Central memory CD4-positive, alpha-beta T cell (primary cell): Measurements from ENCODE around the gene CASZ1.

Experiments used
- DNase-seq: peaks from one replicate; pipeline ENCODE4 v3.0.0; 2022

Gene CASZ1

GRCh38 chr1:10795276-10796021, 997 bp downstream of the CASZ1 start:
- DNase-seq, result no peak

- no peak for DNase-seq
Measured at GRCh38 chr1:10794724-10795275, 1.6 kb downstream of the CASZ1 start.

DNA sequence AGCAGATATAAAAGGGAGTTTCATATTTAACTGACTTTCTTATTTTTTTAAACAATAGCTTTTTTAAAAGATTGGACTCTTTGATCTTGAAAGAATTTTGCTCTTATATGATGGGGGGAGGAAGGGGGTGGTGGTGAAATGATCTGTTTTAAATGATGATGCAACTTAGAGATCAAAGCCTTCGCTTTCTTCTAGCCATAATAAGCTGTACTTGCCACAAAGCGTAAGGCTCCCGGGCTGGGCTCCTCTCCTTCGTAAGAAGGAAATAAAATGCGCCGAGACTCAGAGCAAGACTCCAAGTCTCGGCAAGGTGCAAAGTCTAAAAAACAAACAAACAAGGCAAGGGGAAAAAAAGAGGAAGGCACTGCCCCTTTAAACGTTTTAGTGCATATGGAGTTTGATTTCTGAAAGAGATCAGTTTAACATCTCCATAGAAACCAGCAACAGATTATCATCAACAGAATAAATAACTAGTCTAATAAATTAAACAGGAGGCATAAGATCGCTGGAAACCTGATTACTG, 3.3 kb downstream of the CASZ1 start:
- DNase-seq, result no peak

GRCh38 chr1:10791105-10791951, 5.1 kb downstream of the CASZ1 start:
- no peak for DNase-seq

DNA sequence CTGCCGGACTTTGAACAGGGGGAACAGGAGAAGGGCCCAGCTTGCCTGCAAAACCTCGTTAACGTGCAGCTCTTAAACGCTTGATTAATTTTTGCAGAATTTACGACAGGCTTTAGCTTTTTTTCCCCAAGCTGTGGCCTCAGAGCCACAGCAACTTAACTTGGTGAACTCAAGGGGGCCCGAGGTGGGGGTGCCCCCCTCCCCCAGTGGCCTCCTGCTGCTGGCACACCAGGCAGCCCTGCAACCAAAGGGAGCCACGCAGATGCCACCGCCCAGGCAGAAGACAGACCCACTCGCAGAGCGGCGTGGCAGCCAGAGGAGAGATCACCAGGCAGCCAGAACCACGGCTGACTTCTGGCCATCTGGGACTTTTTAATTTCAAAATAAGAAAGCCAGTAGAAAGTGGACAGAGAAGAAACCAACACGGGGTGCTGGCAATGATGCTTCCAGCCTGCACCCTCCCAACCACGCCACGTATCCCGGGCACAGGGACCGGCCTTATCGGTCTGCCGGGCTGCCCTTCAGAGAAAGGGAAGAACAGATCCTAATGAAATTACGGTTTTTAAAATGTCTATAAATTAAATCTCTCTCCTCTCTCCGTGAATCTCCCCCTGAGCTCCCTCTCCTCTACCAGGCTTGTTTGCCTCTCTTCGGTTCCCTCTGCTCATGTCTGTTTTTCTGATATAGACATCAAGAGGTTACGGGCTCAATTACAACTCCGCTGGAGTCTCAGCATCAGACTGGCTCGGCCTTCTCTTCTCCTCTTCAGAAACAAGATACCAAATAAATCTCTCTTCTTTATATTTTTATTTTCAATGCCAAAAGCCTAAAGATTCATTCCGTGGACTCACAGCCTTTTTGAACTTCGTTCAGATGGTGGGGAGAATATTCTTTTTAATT, 6.4 kb downstream of the CASZ1 start:
- no peak for DNase-seq

DNA sequence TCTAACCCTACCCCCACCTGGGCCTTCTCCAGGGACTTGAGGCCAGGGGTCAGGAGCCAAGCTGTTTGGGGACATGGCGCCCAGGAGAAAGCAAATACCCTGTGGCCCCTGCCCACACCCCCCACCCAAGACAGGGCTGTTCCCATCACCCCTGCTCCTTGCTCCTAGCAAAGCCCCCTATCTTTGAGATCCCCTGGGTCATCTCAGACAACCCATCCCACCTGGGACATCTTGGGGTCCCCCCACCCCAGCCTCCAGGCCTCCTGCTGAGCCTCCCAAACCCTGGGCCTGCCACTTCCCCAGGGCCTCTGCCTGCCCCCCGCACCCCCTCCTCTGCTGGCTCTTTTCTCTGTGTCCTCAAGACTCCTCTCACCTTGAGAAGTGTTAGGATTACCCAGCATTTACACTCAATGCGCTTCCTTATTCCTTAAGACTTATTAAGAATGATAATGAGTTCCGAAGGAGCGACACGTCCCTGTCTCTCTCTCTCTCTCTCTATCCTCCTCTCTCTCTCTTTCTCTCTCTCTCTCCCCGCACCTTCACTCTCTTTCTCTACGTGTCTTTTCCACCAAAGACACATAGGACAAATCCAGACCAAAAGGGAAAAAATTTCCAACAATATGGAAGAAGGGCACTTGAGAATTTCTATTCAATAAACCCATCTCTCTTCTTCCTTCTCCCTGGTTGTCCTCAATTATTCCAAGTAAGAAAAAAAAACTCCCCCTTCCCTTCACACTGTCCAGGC, 7.2 kb downstream of the CASZ1 start:
- no peak for DNase-seq

- no peak for DNase-seq
Measured at GRCh38 chr1:10788592-10789006, 7.8 kb downstream of the CASZ1 start.

GRCh38 chr1:10787286-10787685, 9.2 kb downstream of the CASZ1 start:
- no peak for DNase-seq

DNA sequence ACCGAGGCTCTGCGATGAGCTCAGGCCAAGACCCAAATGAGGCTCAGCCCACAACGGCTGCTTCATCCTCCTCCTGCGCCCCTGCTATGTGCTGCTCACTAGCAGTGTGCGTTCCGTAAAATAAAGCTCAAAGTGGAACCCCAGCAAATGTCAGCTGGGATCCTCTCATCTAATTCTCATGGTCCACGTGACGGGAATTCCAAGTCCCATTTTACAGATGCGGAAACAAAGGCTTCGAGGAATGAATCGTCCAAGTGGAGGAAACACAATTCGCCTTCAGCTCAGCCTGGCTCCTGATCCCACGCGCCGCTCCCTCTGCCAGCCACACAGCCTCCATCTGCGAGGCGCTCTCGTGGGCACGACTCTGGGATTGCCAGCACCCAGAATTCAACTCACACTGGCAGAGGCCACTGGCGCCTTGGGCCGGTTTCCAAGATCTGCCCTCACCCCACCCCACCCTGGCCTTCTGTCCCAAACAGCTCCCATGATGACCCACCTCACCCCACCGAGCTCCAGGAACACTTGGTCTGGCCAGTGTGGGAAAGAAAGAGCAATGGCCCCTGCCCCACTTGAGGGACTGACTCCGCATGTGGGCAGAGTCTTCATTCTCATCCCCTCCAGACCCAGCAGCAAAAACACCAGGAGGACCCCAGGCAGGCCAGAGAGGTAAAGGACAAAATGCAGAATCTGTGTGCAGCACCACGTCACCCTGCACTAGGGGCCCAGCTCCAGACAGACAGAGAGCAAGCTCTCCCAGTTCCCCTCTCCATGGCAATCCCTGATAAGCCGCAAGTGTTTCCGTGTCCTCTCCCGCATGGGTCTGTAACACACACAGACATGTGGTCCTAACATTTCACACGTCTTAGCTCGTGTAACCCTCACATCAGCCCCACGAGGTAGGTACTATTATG, 10.5 kb downstream of the CASZ1 start:
- no peak for DNase-seq

DNA sequence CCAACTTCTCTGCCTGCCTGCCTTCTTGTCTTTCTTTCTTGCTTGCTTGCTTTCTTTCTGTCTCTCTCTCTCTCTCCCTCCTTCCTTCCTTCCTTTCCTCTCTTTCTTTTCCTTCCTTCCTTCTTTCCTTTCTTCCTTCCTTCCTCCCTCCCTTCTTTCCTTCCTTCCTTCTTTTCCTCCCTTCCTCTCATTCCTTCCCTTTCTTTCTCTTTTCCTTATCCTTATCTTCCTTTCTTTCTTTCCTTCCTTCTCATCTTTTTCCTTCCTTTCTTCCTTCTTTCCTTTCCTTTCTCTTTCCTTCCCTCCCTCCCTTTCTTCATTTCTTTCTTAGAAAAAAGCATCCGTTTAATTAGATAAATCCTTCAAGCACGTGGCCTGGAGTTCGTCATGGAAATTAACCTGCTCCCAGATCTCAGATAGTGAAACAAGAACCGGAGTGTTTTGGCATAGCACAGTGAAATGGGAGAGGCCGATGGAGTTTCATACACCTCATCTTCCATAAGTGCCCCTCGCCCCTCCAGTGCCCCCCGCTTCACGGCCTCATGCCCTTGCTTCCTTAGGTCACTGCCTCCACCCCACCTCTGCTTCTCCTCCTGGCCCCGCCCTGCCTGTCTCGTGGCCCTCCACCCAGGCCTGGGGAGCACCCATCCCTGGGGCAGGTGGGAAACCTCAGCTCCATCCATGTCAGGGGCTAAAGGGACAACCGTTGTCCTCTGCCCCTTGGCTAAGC, 11.3 kb downstream of the CASZ1 start:
- DNase-seq, result no peak

GRCh38 chr1:10782491-10783244, 13.8 kb downstream of the CASZ1 start:
- DNase-seq, result no peak

DNA sequence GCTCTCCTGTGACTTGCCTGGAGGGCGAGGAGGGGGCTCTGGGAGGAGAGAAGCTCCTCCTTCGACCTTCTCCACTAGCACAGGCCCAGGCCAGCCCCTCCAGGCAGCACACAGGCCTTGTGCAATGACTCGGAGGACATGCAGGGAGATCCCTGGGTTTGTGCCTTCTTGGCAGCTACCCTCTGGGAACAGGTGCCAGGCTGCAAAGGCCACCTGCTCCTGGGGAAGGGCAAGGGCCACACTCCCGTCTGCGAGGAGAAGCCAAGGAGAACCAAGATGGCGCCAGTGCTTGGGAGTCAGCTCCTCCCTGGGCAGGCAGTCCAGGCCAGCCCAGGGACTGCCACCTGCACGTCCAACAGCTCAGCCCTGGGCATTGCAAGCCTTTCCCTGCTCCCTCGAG, 15.3 kb downstream of the CASZ1 start:
- DNase-seq, result no peak

DNA sequence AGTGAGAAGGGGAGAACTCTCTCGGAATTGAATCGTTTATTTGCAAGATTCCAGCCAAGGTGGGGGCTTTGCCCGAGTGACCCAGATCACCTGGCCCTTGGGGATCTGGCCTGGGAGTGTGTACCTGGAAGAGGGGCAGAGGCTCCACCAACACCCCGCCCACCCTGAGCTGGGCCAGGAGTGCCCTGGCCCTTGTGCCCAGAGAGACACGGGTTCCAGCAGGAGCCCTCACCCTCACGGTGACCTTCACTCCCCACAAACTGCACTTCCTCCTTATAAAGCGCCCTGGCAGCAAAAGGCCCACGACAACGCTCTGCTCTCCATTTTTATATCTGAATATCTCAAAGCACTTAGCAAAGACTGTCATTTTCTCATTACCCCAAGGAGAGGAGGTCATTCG, 16.6 kb downstream of the CASZ1 start:
- no peak for DNase-seq

DNA sequence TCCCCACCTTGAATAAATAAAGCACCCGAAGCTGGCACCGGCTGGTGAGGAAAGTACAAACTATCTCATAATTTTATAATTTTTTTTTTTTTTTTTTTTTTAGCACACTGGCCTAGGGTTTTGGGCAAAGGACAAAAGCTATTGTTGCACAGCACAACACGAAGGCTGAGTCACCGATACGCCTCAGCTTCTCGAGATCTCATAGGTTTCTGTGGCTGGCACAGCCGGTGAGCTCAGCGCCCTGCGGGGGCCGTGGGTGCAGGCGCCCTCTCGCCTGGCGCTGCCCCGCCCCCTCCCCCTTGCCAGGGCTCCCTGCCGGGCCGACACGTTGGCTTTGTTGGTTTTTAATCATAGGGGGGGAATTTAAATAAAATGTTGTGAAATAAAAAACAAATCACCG, 17.2 kb downstream of the CASZ1 start:
- DNase-seq, result no peak

- no peak for DNase-seq
Measured at GRCh38 chr1:10778640-10779039, 17.8 kb downstream of the CASZ1 start.

DNA sequence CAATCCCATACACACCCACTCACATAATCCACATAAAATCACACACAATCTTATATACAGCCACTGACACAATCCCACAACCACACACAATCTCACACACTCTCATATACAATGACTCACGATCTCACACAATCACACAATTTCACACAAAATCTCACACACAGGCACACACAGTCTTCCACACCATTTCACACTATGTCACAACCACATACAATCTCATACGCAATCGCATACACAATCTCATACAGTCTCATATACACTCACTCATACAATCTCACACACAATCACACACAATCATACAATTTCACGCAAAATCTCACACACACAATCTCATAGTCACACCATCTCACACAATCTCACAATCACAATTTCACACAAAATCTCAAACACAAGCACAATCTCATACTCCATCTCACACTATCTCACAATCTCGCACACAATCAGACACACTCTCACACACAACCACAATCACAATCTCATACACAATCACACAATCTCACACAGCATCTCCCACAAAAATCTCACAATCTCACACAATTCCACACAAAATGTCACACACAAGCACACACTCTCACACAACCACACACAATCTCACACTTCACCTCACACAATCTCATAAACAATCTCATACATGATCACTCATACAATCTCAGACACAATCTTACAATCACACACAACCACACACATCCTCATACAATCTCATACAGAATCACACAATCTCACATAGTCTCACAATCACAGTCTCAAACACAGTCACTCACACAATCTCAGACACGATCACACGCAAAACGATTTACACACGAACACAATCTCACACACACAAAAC, 18.5 kb downstream of the CASZ1 start:
- DNase-seq, result no peak

DNA sequence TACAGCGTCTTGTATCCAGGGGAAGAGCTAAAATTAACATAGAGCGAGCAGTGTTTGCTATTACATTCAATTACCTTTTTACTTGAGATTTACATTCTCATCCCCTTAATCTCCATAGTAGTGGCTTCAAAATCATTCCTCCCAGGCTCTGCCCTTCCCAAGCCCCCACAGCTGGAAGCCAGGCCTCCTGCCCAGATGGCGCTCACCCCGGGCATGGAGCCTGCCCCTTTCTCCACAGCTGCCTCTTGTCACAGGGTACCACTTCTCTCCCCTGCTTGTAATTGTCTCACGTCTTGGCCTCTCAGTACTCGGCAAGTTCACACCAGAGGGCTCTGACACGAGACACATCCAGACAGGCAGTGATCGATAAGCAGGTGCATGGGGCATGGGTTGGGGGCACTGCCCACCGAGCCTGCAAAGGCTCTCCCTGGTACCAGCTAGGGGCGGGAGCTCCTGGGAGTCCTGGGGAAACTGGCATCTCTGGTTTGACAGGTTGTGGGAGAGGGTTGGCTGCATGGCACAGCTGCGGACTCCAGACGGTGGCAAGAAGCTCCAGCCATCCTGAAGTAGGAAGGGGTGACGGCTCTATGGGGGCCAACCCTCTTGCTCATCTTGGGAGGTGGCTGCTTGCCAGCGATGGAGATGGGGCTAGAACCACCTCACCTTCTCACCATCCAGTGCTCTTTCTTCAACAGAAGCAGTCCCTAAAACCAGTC, 20.1 kb downstream of the CASZ1 start:
- DNase-seq, result no peak

DNA sequence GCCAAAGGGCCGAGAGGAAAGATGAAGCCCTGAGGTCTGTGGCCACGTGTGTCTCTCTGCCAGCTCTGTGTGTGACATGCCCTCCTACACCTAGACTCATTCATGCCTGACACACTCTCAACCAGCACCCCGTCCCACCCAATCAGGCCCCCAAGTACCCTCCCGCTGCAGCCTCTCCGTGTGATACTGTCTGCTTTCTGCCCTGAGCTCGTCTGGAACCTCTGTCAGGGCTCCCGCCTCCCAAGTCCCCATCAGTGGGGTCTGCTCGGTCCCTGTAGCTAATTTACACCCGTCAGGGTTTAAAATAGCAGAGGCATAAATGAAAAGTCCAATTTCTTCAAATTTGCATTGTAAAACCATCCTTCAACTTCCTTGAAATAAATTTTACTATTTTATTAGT, 20.7 kb downstream of the CASZ1 start:
- DNase-seq, result no peak
